ENCODE results near the gene TBC1D1.

The TBC1D1 gene

GRCh38 chr4:38058151-38058550, 167.3 kb downstream of the TBC1D1 start:
- peak; percentile 37 for DNase-seq

- peak; percentile 18 for DNase-seq
Measured at GRCh38 chr4:38060829-38061431, 170.0 kb downstream of the TBC1D1 start.

GRCh38 chr4:38062088-38062775, 171.3 kb downstream of the TBC1D1 start:
- DNase-seq, result peak; percentile 65

- DNase-seq, result no peak
Measured at GRCh38 chr4:38062776-38063097, 171.9 kb downstream of the TBC1D1 start.

GRCh38 chr4:38065176-38065575, 174.3 kb downstream of the TBC1D1 start:
- DNase-seq, result no peak

GRCh38 chr4:38065900-38066299, 175.0 kb downstream of the TBC1D1 start:
- DNase-seq, result no peak

GRCh38 chr4:38067499-38067898, 176.6 kb downstream of the TBC1D1 start:
- no peak for DNase-seq

GRCh38 chr4:38068107-38068506, 177.2 kb downstream of the TBC1D1 start:
- no peak for DNase-seq

GRCh38 chr4:38069271-38069760, 178.4 kb downstream of the TBC1D1 start:
- no peak for DNase-seq

GRCh38 chr4:38071801-38072431, 181.0 kb downstream of the TBC1D1 start:
- DNase-seq, result no peak

- no peak for DNase-seq
Measured at GRCh38 chr4:38072578-38072977, 181.7 kb downstream of the TBC1D1 start.

GRCh38 chr4:38073596-38074234, 182.8 kb downstream of the TBC1D1 start:
- DNase-seq, result no peak

GRCh38 chr4:38075370-38076152, 184.7 kb downstream of the TBC1D1 start:
- DNase-seq, result no peak

- DNase-seq, result no peak
Measured at GRCh38 chr4:38076153-38076669, 185.3 kb downstream of the TBC1D1 start.

- no peak for DNase-seq
Measured at GRCh38 chr4:38077791-38078489, 187.1 kb downstream of the TBC1D1 start.

GRCh38 chr4:38078590-38079421, 187.9 kb downstream of the TBC1D1 start:
- DNase-seq, result peak; percentile 12

- no peak for DNase-seq
Measured at GRCh38 chr4:38080061-38080974, 189.4 kb downstream of the TBC1D1 start.

- DNase-seq, result no peak
Measured at GRCh38 chr4:38082021-38082420, 191.1 kb downstream of the TBC1D1 start.

GRCh38 chr4:38082424-38083385, 191.8 kb downstream of the TBC1D1 start:
- DNase-seq, result peak; percentile 29
